Activated gamma-delta T cell treated with Interleukin-2 at 50 U/mL for 16 hours (primary cell): ENCODE data around the gene LRRC7.
"Not testable (repeated sequence)": the region's sequence is repeated elsewhere in the genome, so short reads cannot be mapped to it uniquely, and the experiment has no call there.

Experiments used
- DNase-seq: peaks from one replicate; pipeline ENCODE4 v3.0.0-alpha.2; 2020

The LRRC7 gene

DNA sequence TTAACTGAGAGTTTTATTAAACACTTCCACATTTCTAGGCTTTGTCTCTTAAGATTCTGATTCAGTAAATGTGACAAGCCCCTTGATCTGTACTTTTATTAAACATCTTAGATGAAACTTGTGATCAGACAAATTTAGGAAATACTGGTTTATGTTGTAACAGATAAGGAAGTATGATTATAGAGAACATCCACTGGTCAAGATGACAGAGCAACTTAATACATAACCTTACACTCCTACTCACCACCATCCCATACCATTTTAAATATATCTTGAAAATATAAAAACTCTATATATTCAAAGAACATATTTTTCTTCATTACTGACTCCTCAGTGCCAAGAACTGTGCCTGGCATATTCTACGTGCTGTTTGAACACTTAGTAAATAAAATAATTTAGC is 420.2 kb downstream of the LRRC7 start:
- DNase-seq: no peak

DNA sequence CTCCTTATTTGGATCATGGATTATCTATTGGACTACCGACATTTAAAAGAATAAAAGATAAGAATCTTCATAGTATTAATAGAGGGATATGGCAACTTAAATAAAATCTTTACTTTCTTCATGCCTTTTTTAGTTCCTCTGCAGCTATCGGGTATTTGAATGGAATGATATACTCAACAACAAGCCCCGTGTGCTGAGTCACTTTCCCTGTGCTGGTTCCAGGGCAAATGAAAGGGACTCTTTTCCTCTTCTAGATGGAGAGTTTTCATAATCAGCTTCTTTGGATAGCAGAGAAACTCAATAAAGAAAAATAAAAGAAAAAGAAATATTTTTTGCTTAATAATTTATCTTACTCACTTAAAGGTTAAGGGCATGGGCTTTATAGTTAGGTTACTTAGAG is 423.9 kb downstream of the LRRC7 start:
- DNase-seq: no peak

DNA sequence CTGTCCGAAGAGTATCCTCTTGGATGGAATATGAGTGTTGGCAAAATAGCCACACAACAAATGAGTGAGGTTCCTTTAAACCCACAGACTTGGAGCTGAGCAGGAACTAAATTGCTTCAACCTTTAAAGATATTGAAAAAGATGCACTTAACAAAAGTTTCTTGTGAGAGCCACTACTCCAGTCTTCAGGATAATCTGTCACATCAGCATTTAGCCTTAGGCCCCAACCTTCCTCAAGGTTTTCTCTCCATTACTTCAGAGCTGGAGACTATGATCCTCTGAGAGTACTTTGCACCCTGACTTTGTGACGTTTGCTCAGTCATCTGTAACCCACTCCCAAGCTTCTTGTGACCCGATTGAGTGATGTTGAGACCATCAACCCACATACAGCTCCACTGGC is 424.9 kb downstream of the LRRC7 start:
- DNase-seq: no peak

DNA sequence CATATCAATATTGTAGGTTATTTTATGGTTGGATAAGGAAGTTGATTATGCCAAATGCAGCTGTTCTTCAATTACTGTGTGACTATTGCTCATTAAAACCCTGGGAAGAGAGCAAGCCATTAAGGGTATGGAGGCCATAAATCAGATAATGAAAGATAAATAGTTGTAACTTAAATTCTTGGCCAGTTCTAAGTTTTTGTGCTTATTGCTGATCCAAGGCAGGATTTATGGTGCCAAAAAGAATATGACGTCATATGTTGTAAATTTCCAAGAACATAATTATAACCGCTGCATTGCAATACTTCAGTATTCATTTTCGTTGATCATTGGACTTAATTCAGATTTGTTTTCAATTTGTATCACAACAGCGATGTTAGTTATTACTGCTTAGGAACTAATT is 426.1 kb downstream of the LRRC7 start:
- DNase-seq: no peak

DNA sequence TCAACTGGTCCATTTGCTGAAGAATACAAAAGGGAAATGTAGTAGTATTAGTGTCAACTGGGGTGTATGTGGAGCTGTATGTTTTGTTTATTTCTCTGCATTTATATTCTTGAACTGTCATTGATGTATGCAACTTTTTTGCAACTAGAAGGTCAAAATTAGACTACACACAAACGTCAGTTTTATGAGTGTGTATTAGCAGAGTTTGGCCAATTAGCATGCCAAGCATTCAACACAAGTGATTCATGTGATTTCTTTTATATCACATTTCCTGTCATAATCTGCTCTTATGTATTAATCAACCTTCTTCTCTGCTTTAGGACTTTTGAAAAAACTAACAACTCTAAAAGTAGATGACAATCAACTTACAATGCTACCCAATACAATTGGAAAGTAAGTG is 426.5 kb downstream of the LRRC7 start:
- no peak for DNase-seq

DNA sequence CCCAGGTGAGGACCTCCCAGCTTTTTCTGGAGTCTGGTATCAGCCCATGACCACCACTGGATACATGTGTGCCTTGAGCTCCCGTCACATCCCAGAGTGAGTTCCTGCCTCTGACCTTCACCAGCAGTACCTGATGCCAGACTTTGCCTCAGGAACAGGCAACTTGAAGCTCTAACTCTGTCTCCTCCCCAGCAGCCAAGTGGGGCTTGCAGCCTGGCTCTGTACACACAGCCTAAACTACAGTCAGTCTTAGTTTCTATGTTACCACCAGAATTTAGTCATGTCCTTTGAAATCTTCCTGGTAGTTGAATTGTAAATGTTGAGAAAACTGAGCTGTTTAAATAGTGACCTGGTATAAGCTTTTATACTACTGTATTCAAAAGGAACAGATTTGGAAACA is 431.1 kb downstream of the LRRC7 start:
- no peak for DNase-seq

DNA sequence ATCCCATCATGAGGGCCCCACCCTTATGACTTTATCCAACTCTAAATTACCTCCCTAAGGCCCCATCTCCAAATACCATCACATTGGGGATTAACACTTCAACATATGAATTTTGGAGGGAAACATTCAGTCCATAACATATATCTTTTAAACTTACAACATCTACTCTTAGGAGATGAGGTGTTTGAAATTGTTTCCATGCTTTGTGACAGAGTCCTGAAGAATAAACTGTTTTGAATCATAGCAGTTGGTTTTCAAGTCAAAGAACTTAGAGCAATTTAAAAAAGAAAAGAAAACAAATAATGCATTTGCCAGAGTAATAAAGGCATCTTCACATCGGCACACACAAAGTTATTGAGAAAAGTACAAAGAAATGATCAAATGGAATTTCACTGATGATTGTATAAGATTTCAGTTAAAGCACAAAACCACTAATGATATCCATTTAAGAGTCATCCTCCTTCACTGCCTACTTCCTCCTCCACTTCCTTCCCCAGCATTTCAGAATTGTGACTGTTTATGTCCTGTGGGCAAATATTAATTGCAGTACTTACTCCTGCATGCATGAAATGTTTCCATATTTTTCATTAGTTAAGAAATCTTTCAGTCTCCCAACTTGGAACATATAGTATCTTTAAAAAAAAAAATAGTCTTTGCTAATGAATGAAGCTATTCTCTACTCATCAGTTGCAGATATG is 435.6 kb downstream of the LRRC7 start:
- no peak for DNase-seq

DNA sequence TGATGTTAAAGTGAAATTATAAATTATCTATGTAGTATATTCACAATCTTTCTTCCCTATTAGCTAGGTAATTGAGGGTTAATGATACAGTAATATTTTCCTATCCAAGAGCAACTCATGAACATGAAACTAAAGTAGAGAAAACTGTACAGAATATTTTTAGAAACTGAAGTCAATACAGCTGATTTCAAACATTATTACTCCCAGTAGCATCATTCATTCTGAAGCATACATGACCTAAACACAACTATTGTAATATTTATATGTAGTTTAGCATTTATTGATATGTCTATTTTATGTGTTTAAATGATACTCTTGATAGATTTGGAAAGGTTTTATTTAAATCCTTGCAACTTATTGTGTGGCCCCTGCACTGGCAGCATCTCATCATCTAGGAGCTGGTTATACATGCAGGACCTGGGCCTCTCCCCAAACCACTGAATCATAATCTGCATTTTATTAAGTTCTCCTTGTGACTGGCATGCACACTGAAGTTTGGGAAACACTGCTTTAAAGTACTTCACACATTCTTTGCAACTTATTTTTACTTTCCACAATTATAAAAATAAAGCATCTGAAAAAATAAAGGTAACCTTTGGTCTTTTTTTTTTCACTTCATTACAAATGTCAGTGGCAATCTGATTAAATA is 437.8 kb downstream of the LRRC7 start:
- no peak for DNase-seq

DNA sequence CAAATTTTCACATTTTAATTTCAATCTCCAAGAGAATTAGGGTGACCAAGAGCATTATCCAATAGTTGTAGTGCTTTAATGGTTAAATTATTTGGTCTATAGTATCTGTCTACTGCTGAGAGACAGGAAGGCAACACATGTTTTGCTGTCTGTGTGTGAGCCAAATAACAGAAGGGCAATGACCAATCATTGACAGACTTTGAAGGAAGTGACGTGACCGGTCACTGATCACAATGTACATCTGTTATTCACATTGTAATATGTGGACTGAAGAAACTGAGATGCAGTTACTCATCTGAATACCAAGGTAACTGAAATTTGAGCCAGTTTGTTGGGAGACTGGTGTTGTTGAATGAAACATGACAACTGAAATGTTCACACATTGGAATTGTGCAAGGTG is 440.9 kb downstream of the LRRC7 start:
- DNase-seq: no peak

DNA sequence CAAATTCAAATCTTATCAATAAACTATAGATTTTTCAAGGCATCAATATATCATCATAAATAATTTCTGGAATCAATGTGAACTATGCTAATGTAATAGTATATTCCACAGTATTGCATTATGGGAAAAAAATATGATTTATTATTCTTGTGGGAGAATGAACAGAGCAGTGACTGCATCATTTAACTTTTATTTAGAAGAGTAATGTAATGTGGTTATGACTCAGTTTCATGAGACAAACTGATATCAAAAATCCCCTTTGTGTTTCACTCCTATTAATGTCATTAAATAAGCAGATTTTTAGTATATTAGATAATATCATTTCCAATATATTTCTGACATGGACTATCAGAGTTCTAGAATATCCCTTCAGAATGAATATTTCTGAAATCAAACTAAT is 450.0 kb downstream of the LRRC7 start:
- DNase-seq: no peak

DNA sequence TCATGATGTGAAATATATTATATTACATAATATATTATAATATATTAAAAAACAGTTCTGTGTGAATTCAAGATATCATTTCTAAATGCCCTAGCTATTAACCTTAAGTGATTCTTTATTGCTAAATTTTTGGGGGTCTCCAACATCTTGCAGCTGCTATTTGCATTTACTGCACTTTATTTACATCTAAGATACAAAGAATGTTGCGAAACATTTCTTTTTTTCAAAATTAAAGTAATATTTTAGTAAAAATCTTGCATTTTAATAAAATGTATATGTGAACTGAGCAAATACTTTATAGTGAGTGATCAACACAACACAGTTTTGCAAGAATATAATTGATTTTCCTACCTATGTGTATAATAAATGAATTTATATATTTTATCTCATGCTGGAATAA is 456.6 kb downstream of the LRRC7 start:
- no peak for DNase-seq

DNA sequence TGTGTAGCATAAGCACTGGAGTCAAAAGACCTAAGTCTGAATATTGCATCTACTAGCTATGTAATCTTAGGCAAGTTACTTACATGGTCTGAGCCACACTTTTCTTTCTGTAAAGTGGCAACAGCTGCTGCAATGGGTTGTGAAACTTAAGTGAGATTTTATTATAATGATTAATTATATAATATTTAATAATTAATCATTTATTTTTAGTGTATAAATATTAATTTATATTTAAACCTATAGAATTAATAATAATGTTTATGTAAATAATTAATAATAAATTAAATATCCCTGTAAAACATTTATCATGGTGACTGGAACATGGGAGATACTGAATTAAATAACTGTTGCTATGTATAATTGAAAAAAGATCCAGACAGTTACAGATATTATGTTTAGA is 457.3 kb downstream of the LRRC7 start:
- no peak for DNase-seq

DNA sequence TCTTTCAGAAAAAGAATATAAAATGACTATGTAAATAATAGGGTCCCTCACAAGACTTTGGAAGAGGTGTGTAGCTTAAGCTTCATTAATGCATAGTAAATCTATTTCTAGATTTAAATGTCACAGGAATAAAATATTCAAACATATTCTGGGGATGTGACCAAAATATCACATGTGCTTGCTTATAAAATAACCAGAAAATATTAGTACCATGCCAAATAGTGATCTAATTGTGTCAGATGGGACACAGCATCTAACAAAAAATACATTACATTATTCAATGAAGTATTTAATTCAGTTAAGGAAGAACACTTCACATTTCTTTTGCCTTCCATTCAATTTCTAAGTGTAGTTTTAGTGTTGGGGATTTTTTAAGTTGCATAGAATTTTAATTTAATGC is 458.1 kb downstream of the LRRC7 start:
- no peak for DNase-seq

DNA sequence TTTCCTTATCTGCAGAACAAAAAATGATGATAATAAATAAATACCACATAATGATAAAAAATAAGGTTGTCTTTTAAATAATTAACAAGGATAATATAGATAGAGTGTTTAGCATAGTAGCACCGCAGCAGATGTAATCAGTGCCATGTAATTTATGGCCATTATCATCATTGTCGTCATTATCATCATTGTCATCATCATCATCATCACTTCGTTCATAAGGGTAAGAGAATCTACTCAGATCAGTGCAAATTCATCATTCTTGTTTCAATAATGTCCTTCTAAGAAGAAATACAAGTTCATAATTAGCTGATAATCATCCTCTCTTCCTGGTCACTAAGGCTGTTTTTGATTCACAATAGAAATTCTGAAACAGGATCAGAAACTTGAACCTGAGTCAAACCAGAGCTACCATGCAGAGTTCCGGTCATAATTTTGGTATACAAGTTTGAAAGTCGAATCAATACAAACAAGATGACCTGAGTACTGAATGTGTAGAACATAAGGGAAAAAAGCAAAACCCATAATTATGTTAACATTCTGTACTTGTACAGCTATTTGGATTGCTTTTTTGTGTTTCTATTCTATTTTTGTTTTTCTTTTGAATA is 465.6 kb downstream of the LRRC7 start:
- DNase-seq: no peak

DNA sequence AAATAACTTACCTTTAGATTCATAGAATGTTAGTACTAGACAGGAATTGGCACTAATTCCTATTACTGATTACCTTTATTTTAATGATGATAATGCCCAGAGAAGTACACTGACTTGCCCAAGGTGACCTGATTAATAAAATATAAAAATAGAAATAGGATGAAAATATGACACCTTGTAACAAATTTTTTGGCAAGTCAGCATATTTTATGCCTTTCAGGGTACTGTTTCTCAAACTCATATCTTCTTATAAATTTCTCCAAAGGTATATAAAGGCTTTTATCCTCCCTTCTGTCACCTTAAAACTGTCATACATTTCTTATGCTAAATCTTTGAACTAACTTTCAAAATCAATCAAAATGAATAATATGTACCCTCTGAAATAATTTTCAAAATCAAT is 466.2 kb downstream of the LRRC7 start:
- no peak for DNase-seq

DNA sequence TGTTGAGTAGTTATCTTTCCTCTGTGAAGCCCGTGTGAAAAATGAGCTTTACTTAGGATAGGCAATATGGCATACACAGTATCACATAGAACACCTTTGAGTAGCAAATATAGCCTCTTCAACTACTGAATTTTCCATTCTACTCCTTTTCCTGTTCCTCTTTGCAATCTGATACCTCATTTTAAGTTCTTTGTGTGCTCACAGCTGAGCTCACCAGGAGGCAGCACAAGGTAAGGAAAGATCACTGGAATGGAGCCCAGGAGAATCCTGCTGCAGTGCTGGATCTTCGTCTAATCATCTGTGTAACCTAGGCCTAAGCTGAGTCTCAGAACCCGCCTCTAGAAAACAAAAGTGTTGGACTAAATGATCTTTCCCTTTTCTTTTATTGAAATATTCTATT is 466.7 kb downstream of the LRRC7 start:
- no peak for DNase-seq

DNA sequence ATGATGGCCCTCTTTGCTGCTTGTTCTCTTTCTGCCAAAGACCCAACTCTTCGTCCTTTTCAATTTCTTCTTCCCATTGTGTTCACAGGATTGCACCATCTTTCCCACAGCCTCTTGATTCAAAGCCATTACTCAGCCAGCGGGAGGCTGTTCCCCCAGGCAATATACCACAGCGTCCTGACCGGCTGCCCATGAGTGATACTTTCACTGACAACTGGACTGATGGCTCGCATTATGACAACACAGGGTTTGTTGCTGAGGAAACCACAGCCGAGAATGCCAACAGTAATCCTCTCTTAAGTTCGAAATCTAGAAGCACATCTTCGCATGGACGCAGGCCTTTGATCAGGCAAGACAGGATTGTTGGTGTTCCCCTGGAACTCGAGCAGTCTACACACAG is 470.3 kb downstream of the LRRC7 start:
- no peak for DNase-seq

DNA sequence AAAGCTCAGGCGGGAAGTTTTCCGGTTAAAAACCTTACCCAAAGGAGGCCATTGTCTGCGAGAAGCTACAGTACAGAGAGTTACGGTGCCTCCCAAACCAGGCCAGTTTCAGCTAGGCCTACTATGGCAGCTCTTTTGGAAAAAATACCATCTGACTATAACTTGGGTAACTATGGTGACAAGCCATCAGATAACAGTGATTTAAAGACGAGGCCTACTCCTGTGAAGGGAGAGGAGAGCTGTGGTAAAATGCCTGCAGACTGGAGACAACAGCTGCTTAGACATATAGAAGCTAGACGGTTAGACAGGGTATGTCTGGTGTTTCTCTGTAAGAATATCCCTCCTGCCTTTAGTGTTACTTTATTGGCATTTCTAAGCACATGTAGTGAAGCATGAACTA is 471.8 kb downstream of the LRRC7 start:
- no peak for DNase-seq

DNA sequence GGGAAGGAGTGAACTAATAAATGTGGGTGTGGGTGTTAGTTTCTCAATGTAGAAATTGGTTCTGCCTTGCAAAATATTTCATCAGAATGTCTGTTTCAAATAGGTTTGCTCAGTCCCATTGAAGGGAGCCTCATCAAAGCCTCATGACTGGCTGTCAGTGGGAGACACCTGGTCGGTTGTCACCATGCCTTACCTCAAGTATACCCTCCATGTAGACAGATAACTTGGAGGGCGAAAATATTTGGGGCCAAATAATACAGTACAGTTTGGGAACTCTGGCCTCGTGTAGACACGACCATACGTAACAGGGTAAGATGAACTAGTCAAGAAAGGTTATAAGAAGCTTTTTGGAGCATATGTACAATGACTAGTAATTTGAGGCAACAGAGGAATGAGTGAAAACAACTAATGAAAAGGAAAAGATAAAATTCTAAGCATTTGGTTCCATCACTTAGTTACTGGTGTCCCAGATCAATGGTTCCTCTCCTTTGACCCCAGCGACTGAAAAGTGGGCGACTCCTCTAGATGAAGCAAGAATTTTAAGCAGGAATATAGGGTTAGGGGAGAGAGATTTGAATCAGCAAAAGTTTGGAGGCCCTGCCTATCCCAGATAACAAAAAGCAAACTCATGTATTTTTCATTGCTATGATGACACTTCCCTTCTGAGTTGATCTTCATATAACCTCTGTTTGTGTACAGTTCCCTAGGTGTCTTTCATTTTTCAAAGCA is 473.8 kb downstream of the LRRC7 start:
- no peak for DNase-seq

DNA sequence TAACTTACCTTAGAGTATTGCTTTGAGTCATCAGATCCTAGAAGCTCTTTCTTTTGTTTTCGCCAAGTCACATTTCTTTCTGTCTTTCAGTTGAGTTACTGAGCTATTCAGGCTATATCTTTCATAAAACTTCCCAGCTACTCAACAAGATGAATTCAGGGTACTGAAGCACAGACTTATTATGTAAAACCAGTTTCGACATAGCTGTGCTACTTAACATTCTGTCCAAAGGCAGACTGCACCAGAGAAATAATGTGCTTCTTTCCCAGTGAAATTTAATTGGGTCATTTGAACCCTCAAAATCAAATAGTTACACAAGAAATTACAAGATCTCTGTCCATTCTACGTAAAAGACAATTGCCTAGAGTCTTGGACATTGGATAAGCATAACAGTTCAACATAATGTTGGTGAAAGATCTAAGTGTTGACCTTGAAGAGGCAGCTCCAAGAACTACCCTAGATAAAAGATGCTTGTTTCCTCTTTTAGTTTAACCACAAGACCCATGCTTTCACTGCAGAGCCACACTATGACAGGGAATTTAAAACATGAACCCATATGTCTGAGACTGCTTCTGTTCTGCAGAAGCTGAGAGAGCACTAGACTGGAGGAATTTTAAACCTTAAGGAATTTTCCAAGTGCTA is 474.5 kb downstream of the LRRC7 start:
- no peak for DNase-seq

DNA sequence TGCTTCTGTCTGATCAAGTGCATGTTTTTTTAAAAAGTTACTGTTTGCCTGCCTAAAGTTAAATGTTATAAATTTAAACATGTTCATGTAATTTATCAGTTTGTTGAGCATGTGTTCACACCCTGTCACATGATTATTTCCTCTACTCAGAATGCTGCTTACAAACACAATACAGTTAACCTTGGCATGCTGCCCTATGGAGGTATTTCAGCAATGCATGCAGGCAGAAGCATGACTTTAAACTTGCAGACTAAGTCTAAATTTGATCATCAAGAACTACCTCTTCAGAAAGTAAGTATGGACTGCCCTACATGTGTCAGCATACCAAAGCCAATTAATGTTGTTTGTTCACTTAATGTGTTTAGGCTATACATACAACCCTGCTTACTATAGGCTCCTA is 476.1 kb downstream of the LRRC7 start:
- DNase-seq: no peak

DNA sequence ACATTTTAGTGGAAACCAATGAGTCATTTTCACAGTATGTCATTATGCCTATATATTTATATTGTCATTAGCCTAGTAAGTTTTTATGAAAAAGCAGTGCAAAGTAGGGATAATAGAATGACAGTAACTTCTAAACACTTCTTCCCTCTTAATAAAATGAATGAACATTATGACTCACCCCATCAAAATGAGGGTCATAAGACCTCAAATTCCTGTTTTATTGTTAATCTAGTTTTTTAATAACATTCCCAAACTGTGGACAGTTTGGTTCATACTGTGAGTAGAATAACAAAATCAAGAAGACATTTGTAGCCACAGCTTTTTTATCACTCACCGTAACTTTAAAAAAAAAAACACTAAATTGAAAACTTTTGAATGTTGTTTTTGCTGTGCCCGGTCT is 477.1 kb downstream of the LRRC7 start:
- no peak for DNase-seq

DNA sequence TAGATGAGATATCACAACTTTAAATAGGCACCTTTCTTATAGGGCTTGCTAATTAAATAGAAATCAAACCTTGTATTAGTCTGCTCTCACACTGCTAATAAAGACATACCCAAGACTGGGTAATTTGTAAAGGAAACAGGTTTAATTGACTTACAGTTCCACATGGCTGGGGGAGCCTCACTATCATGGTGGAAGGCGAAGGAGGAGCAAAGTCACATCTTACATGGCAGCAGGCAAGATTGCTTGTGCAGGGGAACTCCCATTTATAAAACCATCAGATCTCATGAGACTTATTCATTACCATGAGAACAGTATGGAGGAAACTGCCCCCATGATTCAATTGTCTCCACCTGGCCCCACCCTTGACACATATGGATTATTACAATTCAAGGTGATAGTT is 477.9 kb downstream of the LRRC7 start:
- not testable (repeated sequence) for DNase-seq
